H1 (cell line): Measurements from ENCODE around the gene INTS6.

Experiments
- BRCA1 ChIP-seq: IDR thresholded peaks from 2 replicates; pipeline ENCODE4 v1.6.1; 2012; ENCODE audit warnings: low read depth, low read length, improper control_type of control experiment
- CHD2 ChIP-seq: IDR thresholded peaks from 2 replicates; pipeline ENCODE4 v1.6.1; 2012; ENCODE audit warnings: low read length, improper control_type of control experiment
- EP300 ChIP-seq, 2 experiments: IDR thresholded peaks; 1 replicate in 1 of 2; 2 replicates in 1 of 2; pipeline ENCODE4 v1.6.1; 2011 to 2012; ENCODE audit warnings: low read depth in 2 of 2, low read length in 2 of 2, mild to moderate bottlenecking in 2 of 2, borderline replicate concordance in 1 of 2, inconsistent platforms in 1 of 2, moderate library complexity in 1 of 2
- NRF1 ChIP-seq: IDR thresholded peaks from 2 replicates; pipeline ENCODE4 v1.6.1; 2011; ENCODE audit warnings: mild to moderate bottlenecking, low read depth, low read length, improper control_type of control experiment
- POLR2A ChIP-seq, 2 experiments: IDR thresholded peaks; 1 replicate in 1 of 2; 2 replicates in 1 of 2; pipeline ENCODE4 v1.6.1; 2011; ENCODE audit warnings: low read depth in 2 of 2, low read length in 2 of 2, mild to moderate bottlenecking in 2 of 2; ENCODE audit errors: control extremely low read depth in 1 of 2
- RXRA ChIP-seq: IDR thresholded peaks from 2 replicates; pipeline ENCODE4 v1.6.1; 2011; ENCODE audit warnings: low read depth, mild to moderate bottlenecking, low read length, moderate library complexity; ENCODE audit not compliant: insufficient read depth
- SIN3A ChIP-seq, 2 experiments: IDR thresholded peaks in 1 of 2; conservative IDR thresholded peaks in 1 of 2; 2 replicates each; pipeline ENCODE4 v1.6.1; 2011 to 2012; ENCODE audit warnings: low read length in 2 of 2, improper control_type of control experiment in 1 of 2, low read depth in 1 of 2, mild to moderate bottlenecking in 1 of 2
- SUZ12 ChIP-seq: fragments of 200-600 bp; sonication (generic); IDR thresholded peaks from 2 replicates; pipeline ENCODE4 v1.6.1; 2012; ENCODE audit warnings: mild to moderate bottlenecking, inconsistent platforms, low read length, moderate library complexity, mixed read lengths
- TF ChIP-seq, protein P1 (sequence below), 3 experiments: IDR thresholded peaks; 1 replicate in 2 of 3; 2 replicates in 1 of 3; pipeline versions ENCODE4 v1.5.1 to v1.6.1; 2011; ENCODE audit warnings: low read length in 3 of 3, mild to moderate bottlenecking in 3 of 3, inconsistent platforms in 2 of 3, low read depth in 1 of 3, moderate library complexity in 1 of 3; ENCODE audit not compliant: insufficient read depth in 1 of 3; ENCODE audit errors: control extremely low read depth in 1 of 3
- TF ChIP-seq, protein P2 (sequence below): IDR thresholded peaks from 2 replicates; pipeline ENCODE4 v1.6.1; 2011; ENCODE audit warnings: low read depth, mild to moderate bottlenecking, low read length; ENCODE audit not compliant: insufficient read depth

GRCh38 chr13:51311957-51312520, 140.8 kb downstream of the INTS6 start:
- TF ChIP-seq, protein P1, sequence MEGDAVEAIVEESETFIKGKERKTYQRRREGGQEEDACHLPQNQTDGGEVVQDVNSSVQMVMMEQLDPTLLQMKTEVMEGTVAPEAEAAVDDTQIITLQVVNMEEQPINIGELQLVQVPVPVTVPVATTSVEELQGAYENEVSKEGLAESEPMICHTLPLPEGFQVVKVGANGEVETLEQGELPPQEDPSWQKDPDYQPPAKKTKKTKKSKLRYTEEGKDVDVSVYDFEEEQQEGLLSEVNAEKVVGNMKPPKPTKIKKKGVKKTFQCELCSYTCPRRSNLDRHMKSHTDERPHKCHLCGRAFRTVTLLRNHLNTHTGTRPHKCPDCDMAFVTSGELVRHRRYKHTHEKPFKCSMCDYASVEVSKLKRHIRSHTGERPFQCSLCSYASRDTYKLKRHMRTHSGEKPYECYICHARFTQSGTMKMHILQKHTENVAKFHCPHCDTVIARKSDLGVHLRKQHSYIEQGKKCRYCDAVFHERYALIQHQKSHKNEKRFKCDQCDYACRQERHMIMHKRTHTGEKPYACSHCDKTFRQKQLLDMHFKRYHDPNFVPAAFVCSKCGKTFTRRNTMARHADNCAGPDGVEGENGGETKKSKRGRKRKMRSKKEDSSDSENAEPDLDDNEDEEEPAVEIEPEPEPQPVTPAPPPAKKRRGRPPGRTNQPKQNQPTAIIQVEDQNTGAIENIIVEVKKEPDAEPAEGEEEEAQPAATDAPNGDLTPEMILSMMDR (IDR thresholded peaks at IDR 0.05; ENCODE audit: control extremely low read depth in 1 of 3, insufficient read depth in 1 of 3, low read depth in 1 of 3, low read length in 3 of 3): no peak
- TF ChIP-seq BRCA1 (no peak), SUZ12 (no peak), EP300 (IDR thresholded peaks at IDR 0.05; ENCODE audit: borderline replicate concordance in 1 of 2, low read depth in 2 of 2, low read length in 2 of 2) (no peak), POLR2A (IDR thresholded peaks at IDR 0.05; ENCODE audit: control extremely low read depth in 1 of 2, low read depth in 2 of 2, low read length in 2 of 2) (no peak), SIN3A (conservative IDR thresholded peaks at IDR 0.05 in 1 of 2, IDR thresholded peaks at IDR 0.05 in 1 of 2; ENCODE audit: low read depth in 1 of 2, low read length in 2 of 2) (no peak), NRF1 (no peak), RXRA (no peak), CHD2 (no peak)
- TF ChIP-seq, protein P2, sequence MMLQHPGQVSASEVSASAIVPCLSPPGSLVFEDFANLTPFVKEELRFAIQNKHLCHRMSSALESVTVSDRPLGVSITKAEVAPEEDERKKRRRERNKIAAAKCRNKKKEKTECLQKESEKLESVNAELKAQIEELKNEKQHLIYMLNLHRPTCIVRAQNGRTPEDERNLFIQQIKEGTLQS: no peak
